Stimulated activated CD8-positive, alpha-beta memory T cell treated with anti-CD3 and anti-CD28 coated beads, Interleukin-7, amount 100 ng/mL, for 1 hour (primary cell): ENCODE data around the gene RSPH6A.
A peak's percentile ranks its signal among the peaks of the same experiment; 100 is the strongest.

Experiments
- DNase-seq, 2 donors: peaks; one replicate each; pipeline ENCODE4 v3.0.0-alpha.2; 2020; ENCODE audit warnings: low read depth in 2 of 2

RSPH6A gene

DNA sequence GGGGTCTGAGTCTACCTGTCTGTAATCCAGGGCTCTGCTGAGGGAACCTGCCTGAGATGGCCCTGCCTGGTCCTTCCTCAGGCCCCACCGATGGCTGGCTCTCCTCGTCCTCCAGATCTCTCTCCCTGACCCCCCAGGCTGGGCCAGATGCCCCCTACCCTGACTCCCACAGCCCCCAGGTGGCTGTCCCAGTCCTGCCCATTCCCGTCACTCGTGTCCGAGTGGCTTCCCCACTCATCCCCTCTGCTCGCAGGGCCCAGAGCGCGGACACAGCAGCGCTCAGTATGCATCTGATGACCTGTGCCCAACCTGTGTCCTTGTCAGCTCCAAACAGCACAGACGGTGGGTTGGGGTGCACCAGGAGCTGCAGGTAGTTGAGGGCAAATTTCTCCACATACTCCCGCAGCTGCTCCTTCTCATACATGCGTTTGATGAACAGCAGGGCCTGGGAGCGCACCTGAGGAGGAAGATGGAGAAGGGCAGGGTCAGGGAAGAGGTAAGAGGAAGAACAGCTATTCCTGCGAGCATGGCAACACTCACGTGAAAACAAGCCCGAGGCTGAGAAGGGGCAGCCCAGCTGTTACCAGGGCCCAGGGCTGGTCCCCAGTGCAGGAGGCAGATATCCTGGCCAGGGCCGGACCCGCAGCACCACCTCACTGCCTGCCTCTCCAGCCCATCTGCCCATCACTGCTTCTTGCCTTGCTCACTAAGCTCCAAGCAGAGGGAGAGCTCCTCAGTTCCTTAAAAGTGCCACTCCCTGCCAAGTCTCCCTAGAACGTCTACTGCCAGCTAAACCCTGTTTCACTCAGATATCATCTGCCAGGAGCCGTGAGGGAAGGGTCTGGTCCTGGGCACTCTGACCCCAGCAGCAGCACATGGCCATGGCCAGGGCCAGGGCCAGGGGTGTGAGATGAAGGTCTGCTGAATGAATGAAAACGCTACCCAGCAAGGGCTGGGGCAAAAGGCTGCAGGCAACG is 11.1 kb upstream of the RSPH6A start:
- no peak for DNase-seq

DNA sequence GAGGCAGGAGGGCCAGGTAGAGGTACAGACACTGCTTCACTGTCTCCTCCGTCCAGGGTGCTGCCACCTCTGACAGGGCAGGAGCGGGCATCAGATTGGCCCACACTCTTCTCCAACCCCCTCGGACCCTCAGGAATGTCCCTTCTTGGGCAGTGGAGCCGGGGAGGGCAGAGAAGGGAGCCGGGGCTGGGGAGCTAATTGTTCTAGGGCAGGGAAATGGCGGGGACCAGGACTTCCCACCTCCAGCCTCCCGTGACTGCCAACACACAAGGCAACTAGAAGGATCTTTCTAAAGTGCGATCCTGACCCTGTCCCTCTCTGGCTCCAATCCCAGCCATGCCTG is 10.1 kb upstream of the RSPH6A start:
- no peak for DNase-seq

DNA sequence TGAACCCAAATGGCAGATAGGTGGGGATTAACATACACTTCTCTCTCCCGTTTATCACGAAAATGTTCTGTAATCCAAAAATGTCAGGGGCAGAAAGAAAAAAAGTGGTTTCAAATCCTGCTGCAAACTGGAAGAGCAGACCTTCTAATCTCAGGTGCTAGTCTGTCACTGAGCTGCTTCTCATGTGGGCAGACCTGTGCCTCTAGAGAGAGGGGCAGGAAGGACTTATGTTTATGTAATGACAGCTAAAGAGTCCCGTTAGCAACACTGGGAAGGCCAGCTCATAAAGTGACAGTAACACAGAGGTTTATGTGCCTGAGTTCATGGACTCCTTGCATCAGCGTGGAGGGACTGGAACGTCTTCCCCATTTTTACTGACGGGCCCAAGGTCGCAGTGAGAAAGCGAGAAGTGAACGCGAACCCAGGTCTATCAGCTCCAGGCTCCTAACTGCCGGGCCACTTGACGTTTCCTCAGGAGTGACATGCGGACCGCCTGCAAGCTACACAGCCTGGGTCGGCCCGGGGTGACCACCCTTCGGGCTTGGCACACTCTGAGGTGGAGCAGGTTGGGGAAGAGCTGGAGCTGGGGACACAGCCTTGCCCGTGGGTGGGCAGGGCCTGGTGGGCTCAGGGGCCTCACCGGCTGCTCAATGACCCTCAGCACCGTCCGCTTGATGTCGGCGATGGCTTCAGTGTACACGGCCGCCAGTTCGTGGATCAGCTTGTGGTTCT is 9.6 kb upstream of the RSPH6A start:
- DNase-seq = no peak

DNA sequence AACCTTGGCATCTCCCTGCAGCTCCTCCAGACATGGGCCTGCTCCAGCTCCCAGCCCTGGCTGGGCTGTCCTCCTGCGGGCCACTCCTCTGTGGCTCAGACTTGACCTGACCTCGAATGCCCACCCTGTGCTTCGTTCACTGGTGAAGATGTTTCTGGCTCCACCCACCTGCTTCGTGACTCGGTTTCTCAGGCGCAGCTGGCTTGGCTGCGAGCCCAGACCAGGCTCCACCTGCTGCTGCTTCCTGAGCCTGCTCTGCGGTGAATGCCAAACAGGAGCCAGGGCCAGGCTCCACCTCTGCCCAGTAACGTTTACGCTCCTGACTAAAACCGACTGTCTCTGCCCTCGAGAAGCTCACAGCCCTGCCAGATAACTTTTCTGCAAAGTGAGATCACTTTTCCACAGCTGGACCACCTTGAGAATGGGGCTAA is 8.9 kb upstream of the RSPH6A start:
- DNase-seq = no peak

DNA sequence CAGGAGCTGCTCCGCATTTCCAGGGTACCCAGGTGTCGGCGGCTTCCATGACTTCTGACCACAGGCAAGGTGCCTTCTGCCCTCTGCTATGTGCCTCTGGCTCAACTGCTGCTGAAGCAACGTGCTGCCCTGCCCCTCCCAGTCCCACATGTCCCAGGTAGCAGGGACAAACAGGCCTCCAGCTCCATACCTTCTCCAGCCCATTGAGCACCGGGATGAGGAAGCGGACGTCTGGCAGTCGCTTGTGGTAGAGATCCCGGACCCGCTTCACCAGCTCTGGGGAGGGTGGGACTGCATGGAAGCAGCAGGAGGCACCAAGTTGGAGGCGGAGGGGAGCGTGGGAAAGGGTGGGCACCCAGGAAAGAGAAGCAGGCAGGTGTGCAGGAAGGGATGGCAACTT is 8.1 kb upstream of the RSPH6A start:
- no peak for DNase-seq

DNA sequence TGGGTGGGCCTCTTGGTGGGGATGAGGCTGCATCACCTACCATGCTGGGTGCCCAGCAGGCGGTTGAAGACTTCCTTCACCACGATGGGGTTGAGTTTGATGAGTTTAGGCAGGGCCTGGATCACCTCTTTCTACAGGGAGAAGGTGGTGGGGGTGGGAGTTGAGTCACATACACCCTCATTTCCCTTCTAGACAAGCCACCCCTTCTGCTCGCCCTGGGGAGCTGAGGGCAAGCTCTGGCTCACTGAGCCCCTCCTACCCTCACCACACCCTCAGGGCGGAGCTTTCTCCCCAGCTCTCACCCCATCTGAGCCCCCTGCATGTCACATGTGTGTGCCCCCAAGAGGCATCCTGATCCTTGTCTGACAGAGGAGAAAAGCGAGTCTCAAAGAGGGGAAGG is 7.6 kb upstream of the RSPH6A start:
- no peak for DNase-seq

DNA sequence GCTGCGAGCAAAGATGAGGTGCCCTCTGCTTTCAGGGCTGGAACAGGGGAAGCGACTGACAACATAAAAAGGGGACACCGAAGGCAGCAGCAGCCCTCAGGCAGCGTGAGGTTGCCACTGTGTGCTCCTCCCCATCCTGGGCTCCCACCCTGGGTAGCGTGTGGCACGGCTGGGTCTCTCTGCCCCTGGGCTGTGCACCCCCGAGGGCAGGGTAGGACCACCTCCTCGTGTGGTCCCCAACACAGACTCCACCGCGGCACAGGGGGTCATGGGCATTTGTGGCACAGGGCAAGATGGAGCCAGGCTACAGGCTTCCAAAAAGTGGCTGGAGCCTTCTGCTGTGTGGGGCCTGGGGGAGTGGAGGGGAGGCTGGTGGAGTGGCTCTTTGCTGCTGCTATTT is 6.5 kb upstream of the RSPH6A start:
- DNase-seq = no peak

DNA sequence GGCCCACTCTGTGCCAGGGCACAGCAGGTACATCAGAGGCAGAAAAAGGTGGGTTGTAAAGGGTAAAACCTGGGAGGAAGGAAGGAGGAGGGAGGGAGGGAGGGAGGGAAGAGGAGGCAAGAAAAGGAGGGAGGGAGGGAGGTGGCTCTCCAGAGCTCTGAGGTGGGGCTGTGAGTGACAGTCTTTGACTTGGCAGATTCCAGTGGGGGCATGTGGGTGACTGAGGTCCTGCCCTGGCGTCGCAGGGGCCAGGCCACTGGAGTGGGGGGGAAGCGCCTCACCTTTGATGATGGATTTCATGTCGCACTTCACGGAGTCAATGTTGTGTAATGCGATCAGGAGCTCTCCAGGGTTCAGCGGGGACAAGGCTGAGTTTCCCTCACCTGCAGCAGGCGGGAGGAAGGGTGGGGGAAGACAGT is 6.0 kb upstream of the RSPH6A start:
- DNase-seq = no peak

DNA sequence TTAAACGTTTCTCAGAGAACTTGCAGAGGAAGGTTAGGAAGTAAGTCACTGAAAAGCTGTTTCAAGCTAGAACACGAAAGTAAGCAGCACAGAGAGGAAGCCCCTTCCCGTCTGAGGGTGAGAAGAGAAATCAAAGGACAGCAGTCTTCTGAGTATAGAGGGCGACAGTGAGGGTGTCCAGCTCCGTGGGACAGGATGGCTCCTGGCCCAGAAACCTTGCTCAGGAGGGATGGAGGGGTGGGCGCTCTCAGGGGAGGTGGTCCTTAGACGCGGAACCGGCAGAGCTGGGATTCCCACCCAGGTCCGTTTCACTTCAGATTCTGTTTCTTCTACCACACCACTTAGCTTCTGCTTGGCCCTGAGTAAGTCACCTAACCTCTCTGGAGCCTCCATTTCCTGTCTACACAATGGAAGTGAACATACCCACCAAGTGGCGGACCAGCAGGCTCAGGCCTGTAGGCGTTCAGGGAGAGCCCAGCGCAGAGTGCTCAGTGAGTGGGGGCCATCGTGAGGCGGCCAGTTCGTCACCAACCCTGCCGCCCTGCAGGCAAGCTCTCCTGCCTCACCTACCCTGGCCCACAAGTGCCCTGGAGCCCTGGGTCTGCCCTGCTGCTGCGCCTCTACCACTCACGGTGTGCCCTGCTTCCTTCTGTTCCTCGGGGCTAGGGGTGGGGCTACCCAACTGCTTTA is 5.5 kb upstream of the RSPH6A start:
- DNase-seq = no peak

DNA sequence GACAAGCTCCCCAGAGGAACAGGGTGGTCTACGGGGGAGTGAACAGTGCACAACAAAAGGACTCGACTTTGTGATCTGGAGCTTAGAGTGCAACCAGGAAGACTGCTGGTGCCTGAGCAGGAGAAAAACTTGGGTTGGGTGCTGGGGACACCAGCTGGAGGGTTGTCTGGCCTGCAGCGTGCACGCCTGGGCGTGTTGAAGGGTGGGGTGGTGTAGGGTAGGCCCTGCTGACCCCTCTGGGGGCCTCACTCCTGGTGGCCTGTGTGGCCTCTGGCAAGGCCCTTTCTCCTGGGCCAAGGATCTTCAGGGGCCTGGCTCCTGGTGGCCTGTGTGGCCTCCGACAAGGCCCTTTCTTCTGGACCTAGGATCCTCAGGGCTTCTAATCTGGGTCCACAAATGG is 4.7 kb upstream of the RSPH6A start:
- no peak for DNase-seq

DNA sequence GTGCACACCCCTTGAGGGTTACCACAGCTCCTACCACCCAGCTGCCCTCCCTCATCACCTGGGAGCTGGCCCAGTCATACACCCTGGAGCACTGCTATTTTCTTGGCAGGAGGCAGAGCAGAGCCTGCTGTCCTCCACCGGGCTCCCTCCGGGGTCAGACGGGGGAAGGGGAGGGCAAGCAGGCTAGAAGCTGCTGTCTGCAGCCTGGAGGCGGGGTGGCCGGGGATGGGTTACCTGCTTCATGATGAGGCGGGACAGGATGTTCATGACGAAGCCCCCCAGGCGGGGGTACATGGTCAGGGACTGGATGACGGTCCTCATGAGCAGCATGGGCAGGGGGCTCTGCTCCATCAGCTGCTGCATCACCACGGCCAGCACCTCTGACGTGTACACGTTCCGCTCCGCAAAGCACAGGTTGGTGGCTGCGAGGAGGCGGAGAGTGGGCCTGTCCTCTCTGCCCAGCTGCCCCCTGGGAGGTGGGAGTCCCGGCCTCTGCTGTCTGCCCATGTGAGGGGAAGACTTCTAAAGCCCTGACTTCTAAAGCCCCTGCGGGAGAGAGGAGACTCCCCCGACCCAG is 2.7 kb upstream of the RSPH6A start:
- no peak for DNase-seq

DNA sequence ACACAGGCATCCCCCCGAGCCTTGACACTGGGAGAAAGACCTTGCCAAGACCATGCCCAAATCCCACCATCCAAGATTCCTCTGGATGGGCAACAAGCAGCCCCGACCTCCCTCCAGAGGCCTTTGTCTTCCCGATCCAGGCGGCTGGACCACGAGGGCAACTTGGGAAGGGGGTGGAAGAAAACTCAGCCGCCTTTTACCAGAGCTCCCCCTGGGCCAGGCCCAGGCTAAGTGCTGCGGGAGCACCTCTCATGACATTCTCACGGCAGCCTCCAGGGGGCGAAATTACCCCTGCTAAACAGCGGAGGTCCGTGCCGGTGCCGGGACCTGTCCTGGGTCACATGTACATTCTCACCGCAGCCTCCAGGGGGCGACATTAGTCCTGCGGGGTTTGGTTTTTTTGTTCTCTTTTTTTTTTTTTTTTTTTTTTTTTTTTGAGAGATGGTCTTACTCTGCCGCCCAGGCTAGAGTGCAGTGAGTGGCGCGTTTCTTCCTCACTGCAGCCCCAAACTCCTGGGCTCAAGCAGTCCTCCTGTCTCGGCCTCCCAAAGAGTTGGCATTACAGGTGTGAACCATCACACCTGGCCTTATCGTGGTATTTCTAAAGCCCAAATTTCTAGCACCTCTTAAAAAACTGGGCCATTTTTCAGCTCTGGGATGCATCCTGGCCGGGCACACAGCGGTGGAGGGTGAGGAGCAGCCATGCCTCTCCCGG is 2.1 kb upstream of the RSPH6A start:
- peak; percentile 88 to 96 for DNase-seq

DNA sequence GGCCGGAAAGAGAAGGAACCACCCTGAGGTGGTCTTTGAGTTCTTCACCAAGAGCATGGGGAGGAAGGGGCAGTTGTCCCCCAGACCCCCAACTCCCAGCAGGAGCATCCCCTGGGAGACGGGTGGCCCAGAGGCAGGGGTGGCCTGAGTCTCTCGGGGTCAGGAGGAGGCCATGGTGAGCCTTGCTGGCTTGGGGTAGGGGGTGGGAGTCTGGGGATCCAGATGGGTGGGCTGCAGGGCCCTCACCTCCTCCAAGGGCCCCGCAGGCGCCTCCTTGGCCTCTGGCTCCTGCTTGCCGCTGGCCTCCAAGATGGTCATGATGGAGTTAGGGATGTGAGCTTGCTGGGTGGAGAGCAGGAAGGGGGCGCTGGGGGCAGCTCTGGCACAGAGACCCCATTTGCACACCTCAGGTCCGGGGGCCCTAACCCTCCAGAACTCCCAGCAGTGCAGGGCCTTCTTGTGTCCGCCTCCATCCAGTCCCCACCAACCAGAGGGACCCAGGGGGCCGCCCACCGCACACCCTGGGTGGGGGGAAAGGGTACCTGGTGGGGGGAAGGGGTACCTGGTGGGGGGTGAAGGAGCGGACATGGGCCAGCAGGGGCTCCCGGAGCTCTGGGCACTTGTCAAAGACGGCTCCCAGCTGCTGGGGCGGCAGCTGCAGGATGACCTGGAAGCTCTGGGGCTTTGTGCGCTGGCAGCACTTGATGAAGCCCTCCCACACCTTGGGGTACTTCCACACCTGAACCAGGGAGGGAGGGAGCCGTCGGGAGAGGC is 1.3 kb upstream of the RSPH6A start:
- DNase-seq = no peak

DNA sequence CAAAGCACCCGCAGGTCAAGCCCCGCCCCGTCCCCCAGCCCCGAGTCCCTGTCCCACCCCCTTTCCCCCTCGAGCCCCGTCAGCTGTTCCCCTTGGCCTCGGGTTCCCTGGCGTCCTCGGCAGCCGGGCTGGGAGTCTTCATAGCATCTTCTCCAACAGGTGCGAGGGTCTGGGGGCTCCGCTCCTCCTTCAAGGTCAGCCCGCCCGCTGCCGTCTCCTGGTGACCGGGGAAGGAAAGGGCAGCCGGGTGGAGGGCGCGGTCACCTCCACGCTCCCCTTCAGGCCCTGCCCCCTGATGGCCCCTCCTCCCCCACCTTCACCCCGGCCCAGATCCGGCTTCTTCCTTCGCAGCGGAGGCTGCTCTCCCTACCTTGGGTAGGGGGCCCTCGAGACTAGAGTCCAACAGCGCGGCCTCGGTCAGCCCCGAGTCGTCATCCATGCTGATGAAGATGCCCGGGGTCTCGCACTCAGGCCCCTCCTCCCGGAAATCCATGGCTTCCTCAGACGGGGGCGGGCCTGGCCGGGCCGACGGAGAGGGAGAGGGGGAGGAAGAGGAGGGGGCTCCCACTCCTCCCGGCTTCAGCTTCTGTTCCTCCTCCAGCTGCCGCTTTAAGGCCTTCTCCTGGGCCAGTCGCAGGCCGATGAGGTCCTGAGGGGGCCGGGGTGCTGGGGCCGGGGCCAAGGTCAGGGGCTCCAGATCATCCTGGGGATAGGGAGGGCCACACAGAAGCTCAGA is 541 bp upstream of the RSPH6A start:
- no peak for DNase-seq

DNA sequence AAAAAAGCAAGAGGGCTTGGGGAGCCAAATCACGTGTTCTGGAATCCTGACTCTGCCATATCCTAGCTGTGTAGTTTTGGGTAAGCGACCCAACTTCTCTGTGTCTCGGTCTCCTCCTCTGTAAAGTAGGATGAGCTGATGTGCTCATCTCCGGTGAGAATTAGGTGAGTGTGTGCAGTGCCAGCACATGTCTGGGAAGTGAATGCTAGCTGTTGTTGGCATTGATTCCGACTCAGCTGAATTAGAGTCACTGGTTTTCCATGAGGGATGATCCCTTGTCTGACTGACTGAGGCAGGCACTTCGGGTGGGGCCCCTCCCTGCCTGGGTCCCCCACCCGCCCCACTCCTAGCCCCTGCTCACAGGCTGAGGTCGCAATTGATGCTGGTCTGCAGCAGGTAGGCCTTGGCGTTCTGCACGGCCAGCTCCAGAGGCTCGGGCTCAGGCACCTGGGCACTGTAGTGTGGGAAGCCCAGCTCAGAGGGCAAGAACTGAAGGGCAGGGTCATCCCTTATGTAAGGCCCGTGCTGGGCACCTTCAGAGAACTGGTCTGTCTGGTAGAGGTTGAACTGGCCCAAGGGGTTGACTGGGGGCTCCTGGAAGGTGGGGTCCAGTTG is 835 bp downstream of the RSPH6A start:
- DNase-seq = no peak

DNA sequence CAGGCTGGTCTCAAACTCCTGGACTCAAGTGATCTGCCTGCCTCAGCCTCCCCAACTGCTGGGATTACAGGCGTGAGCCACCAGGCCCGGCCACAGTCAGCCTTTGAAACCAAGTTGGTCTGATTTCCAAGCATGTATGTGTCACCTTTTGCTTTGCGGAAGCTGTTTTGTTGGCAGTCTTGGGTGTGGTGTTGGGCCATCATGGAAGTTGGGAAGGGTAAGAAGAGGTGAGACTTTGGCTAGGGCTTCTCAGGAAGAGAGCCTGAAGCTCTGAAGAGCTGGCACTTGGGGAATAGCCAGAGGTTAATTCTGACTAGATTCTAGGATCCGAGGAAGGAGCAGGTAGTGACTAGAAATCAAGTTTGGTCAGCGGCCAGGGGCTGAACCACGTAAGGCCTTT is 2.8 kb downstream of the RSPH6A start:
- DNase-seq = no peak

DNA sequence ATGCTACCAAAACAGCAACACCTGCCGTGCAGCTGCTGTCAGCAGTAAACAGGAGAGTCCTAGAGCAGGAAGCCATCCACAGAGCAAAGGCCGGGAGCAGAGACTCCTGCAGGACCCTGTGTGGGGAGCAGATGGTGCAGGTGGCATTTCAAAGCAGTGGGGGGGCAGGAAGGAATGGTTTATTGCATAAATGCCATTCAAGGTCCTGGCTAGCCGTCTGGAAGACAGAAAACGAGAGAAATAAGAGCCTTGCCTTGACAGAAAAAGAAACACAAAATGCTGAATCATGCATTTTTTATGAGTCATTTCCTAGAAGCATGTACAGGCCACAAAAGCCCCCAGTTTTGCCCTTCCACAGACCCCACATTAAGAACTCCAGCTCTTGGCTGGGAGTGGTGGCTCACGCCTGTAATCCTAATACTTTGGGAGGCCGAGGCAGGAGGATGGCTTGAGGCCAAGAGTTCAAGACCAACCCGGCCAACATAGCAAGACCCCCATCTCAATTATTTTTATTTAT is 5.4 kb downstream of the RSPH6A start:
- no peak for DNase-seq

DNA sequence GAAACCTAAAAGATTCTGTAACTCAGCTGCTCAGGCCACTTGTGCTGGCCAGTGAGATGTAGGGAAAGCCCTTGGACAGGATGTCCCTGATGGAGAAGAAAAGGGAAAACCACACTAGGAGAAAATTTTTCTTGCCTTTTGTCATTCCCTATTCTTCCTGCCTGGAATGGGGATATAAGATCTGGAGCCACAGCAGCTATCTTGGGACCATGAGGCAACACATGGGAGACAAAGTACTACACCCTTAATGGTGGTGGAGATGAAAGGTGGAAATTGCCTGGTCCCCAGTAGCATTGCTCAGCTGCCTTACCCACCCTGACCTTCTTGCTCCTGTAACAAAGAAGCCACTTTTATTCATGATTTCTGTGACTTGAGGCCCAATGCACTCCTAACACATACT is 9.4 kb downstream of the RSPH6A start:
- DNase-seq = no peak

DNA sequence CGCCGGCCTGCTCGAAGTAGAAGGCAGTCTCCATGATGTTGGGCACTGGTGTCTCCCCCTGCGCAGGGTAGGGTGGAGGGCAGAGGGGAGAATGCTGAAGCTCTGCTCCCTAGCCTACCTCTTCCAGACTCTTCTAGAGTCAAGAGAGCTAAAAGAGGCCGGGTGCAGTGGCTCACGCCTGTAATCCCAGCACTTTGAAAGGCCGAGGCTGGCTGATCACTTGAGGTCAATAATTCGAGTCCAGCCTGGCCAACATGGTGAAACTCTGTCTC is 10.2 kb downstream of the RSPH6A start:
- no peak for DNase-seq
